NCI-H2029 (cell line): ENCODE results near the gene EVC.

Source experiments
- DNase-seq: peaks from one replicate; lab custom pipeline; 2025; lab: John Stamatoyannopoulos, UW

EVC gene

GRCh38 chr4:5732158-5732557, 21.2 kb downstream of the EVC start:
- DNase-seq, result no peak

GRCh38 chr4:5734853-5735252, 23.9 kb downstream of the EVC start:
- no peak for DNase-seq

- no peak for DNase-seq
Measured at GRCh38 chr4:5735463-5735862, 24.5 kb downstream of the EVC start.

- no peak for DNase-seq
Measured at GRCh38 chr4:5738061-5738460, 27.1 kb downstream of the EVC start.

- no peak for DNase-seq
Measured at GRCh38 chr4:5742388-5742787, 31.4 kb downstream of the EVC start.

- DNase-seq, result no peak
Measured at GRCh38 chr4:5742968-5743367, 32.0 kb downstream of the EVC start.

- no peak for DNase-seq
Measured at GRCh38 chr4:5746250-5746649, 35.2 kb downstream of the EVC start.

- no peak for DNase-seq
Measured at GRCh38 chr4:5746829-5747737, 36.1 kb downstream of the EVC start.

- no peak for DNase-seq
Measured at GRCh38 chr4:5747738-5748375, 36.9 kb downstream of the EVC start.

- DNase-seq, result no peak
Measured at GRCh38 chr4:5749568-5749967, 38.6 kb downstream of the EVC start.

- DNase-seq, result no peak
Measured at GRCh38 chr4:5750052-5750945, 39.3 kb downstream of the EVC start.

- no peak for DNase-seq
Measured at GRCh38 chr4:5750946-5751665, 40.1 kb downstream of the EVC start.

- no peak for DNase-seq
Measured at GRCh38 chr4:5751666-5752375, 40.8 kb downstream of the EVC start.

- DNase-seq, result no peak
Measured at GRCh38 chr4:5752376-5753184, 41.6 kb downstream of the EVC start.

- DNase-seq, result no peak
Measured at GRCh38 chr4:5753366-5753765, 42.4 kb downstream of the EVC start.

GRCh38 chr4:5753766-5754528, 42.9 kb downstream of the EVC start:
- DNase-seq, result no peak

- no peak for DNase-seq
Measured at GRCh38 chr4:5754529-5754881, 43.5 kb downstream of the EVC start.

GRCh38 chr4:5755161-5755560, 44.2 kb downstream of the EVC start:
- DNase-seq, result no peak

- no peak for DNase-seq
Measured at GRCh38 chr4:5755679-5756078, 44.7 kb downstream of the EVC start.

- DNase-seq, result no peak
Measured at GRCh38 chr4:5756271-5756670, 45.3 kb downstream of the EVC start.
